GM12878 (cell line): ENCODE data around the gene RAD51B. TPM values are rescaled to one million over a fixed set of nuclear protein-coding genes. Genes with fewer than 3 reads are reported as not detected.

Experiments
- ATAC-seq: fragments of 200-7000 bp; cut with Tn5 transposase; 3 replicates; pipeline ENCODE4 v1.9.1; 2020; ENCODE audit warnings: mild to moderate bottlenecking, moderate library complexity
- BruUV-seq: library from RNA; stranded (reverse); fragments of 400-500 nt; replicated peaks from 2 replicates; lab custom pipeline; 2021; lab: Mats Ljungman, UMichigan
- CTCF ChIA-PET: fragments of 300-600 bp; sonication (Branson Sonifier 250); formaldehyde crosslinking; extraction: SDS; loops from one replicate; lab custom pipeline; 2021; ENCODE audit warnings: inconsistent platforms; lab: Yijun Ruan, JAX
- POLR2A ChIA-PET: fragments of 350-600 bp; formaldehyde crosslinking; extraction: SDS; loops from one replicate; lab custom pipeline; 2021; ENCODE audit warnings: inconsistent platforms; lab: Charles Lee
- RAD21 ChIA-PET: fragments of 300-600 bp; sonication (Branson Sonifier 250); formaldehyde crosslinking; loops from one replicate; lab custom pipeline; 2023; ENCODE audit warnings: antibody characterized with exemption; ENCODE audit not compliant: unreplicated experiment; lab: Charles Lee
- SMC1A ChIA-PET: fragments of 300-600 bp; sonication (Branson Sonifier 250); formaldehyde crosslinking; loops from one replicate; lab custom pipeline; 2023; ENCODE audit not compliant: unreplicated experiment, uncharacterized antibody; lab: Charles Lee
- DNase-seq: peaks from one replicate; pipeline ENCODE4 v3.0.0-alpha.2; 2011; ENCODE audit warnings: low read depth, low spot score
- FAIRE-seq: peaks from 3 replicates; lab custom pipeline; 2011; peaks lifted over from hg19 to GRCh38; lab: Jason Lieb, UNC
- H2AFZ ChIP-seq: 2 replicates; pipeline ENCODE4 v1.6.0; 2011; ENCODE audit warnings: low read depth, low read length, control low read depth; ENCODE audit not compliant: control insufficient read depth
- H3K27ac ChIP-seq: 2 replicates; pipeline ENCODE4 v1.5.1; 2011; ENCODE audit warnings: control low read depth; ENCODE audit not compliant: control insufficient read depth, insufficient read depth
- H3K27me3 ChIP-seq, 2 experiments: replicated peaks in 1 of 2; 2 replicates each; pipeline versions ENCODE4 v1.6.0 to v1.6.1; 2011; ENCODE audit warnings: low read length in 1 of 2; ENCODE audit not compliant: control insufficient read depth in 2 of 2, insufficient read depth in 2 of 2
- H3K36me3 ChIP-seq, 2 experiments: 2 replicates each; pipeline ENCODE4 v1.5.1; 2011; ENCODE audit warnings: low read length in 1 of 2; ENCODE audit not compliant: control insufficient read depth in 2 of 2, insufficient read depth in 2 of 2
- H3K4me1 ChIP-seq: 2 replicates; pipeline ENCODE4 v1.6.1; 2011; ENCODE audit warnings: mild to moderate bottlenecking, low read length, moderate library complexity, mixed read lengths; ENCODE audit not compliant: control insufficient read depth, insufficient read depth
- H3K4me2 ChIP-seq: 2 replicates; pipeline ENCODE4 v1.6.0; 2011; ENCODE audit warnings: control low read depth; ENCODE audit not compliant: control insufficient read depth, insufficient read depth
- H3K4me3 ChIP-seq: fragments of 200-600 bp; sonication (generic); 2 replicates; pipeline ENCODE4 v1.5.1; 2016
- H3K79me2 ChIP-seq: 2 replicates; pipeline ENCODE4 v1.6.0; 2011; ENCODE audit warnings: low read length; ENCODE audit not compliant: control insufficient read depth, insufficient read depth
- H3K9ac ChIP-seq: 2 replicates; pipeline ENCODE4 v1.8.0; 2011; ENCODE audit warnings: low read length, control low read depth, mixed read lengths; ENCODE audit not compliant: control insufficient read depth, insufficient read depth
- H3K9me3 ChIP-seq: replicated peaks from 3 replicates; pipeline ENCODE4 v1.5.1; 2011; ENCODE audit warnings: mild to moderate bottlenecking, low read length; ENCODE audit not compliant: control insufficient read depth, insufficient read depth
- H4K20me1 ChIP-seq: 2 replicates; pipeline ENCODE4 v1.6.0; 2011; ENCODE audit not compliant: control insufficient read depth, insufficient read depth
- DPF2 ChIP-seq: fragments of 450-650 bp; IDR thresholded peaks from 2 replicates; pipeline ENCODE4 v1.6.1; 2017; ENCODE audit warnings: mild to moderate bottlenecking
- ESRRA ChIP-seq: IDR thresholded peaks from 2 replicates; pipeline ENCODE4 v1.6.1; 2012; ENCODE audit warnings: mild to moderate bottlenecking, low read length, improper control_type of control experiment
- TCF7 ChIP-seq: IDR thresholded peaks from 2 replicates; pipeline ENCODE4 v1.6.1; 2014; ENCODE audit warnings: antibody characterized with exemption, borderline replicate concordance
- WGBS: methylation state at CpG from one replicate; pipeline ENCODE4 v1.1.6; 2016; ENCODE audit warnings: low lambda C conversion rate; ENCODE audit not compliant: insufficient replicate concordance, insufficient coverage; ENCODE audit errors: missing lambda C conversion rate; 5-methylcytosine and 5-hydroxymethylcytosine counted together
- in situ Hi-C: fragments of 300-500 bp; cut with MboI; formaldehyde crosslinking; loops from 9 replicates; pipeline ENCODE4 v1.14.3; 2018; ENCODE audit warnings: mixed read lengths
- intact Hi-C: fragments of 100-400 bp; cut with micrococcal nuclease; formaldehyde crosslinking; loops from one replicate; pipeline ENCODE4 v1.14.2; 2022; ENCODE audit not compliant: unreplicated experiment
- polyA plus RNA-seq, 11 experiments: library from polyadenylated mRNA; depleted of rRNA in 4 of 11; unstranded in 6 of 11; stranded (reverse) in 5 of 11; fragments of >200 nt; fragmentation: Nextera tagmentation in 4 of 11; fragmentation: Illumina TruSeq in 1 of 11; extraction: Ambion mirVana in 4 of 11; extraction: Trizol in 1 of 11; gene quantifications; 1 replicate in 1 of 11; 2 replicates in 10 of 11; pipeline versions ENCODE4 v1.2.1 to v1.2.3, GENCODE V29; 2011 to 2016; ENCODE audit warnings: inconsistent platforms in 2 of 11, missing spikeins in 2 of 11, low read depth in 1 of 11
- total RNA-seq, 4 experiments: library from RNA; depleted of rRNA in 3 of 4; stranded (reverse); fragments of >200 nt in 3 of 4; fragmentation: Illumina TruSeq in 1 of 4; extraction: Trizol in 1 of 4; gene quantifications; 2 replicates each; pipeline versions ENCODE4 v1.2.1 to v1.2.3, GENCODE V29; 2013 to 2021
- TF ChIP-seq, protein P1 (sequence below): IDR thresholded peaks from 2 replicates; pipeline ENCODE4 v1.6.1; 2011; ENCODE audit warnings: low read depth, low read length, improper control_type of control experiment, borderline replicate concordance

Gene RAD51B
- total and polyA plus RNA-seq, 10 of the 15 experiments (the other 5 are each of a cell fraction or from before 2014, with no cell fraction given): 9.8 to 26.8 (median 21.3) TPM

DNA sequence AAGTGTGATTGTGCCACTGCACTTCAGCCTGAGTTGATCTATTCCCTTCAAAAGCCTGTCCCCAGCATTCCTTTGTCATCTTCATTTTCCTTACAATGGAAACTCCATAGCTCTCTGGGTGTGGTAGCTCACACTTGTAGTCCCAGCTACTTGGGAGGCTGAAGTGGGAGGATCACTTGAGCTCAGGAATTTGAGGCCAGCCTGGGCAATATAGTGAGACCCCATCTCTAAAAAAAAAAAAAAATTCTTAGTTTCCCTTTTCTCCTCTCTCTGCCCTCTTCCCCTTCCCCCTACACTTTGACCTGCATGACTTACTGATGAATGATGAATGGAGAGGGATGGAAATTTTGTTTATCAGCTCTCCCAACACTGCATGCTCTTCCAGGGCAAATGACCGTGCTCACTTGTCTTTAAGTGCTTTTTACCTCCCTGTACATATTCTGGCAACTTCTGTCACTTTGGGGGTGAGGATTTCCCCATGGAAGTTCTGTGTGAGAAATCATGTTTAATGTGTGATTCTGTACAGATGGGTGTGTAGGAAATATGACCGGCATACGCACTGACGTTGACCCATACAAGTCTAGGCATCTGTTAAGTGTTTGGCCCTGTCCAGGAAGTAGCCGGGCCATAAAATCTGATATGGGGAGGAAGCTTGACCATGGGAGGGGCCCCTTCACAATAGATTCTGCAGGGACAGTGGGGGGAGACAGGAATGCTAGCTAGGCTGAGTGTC lies 907.9 kb downstream of the RAD51B start:
- no peak overlapping the region for H3K27ac ChIP-seq
- H3K36me3 ChIP-seq: no peaks in the 10 kb centered on the region
- ChIA-PET RAD21 (interaction anchor here (0.7 to 1.9 kb wide), 3 partner anchors 61 to 786 kb away, joined by 3 to 5 read pairs (median 3); no protein-coding TSS in a partner anchor), CTCF (interaction anchor here (0.7 kb wide), 1 partner anchor 9 kb away, joined by 4 read pairs; no protein-coding TSS in a partner anchor), SMC1A (interaction anchor here (0.6 to 5.3 kb wide), 8 partner anchors 8 to 392 kb away, joined by 3 to 26 read pairs (median 4); no protein-coding TSS in a partner anchor), POLR2A (interaction anchor here (0.7 to 1.2 kb wide), 3 partner anchors 8 to 265 kb away, joined by 3 to 4 read pairs (median 3); no protein-coding TSS in a partner anchor)
- 81% methylated on average over 5 of the region's 5 CpGs for WGBS
- H3K79me2 ChIP-seq: no peaks in the 10 kb centered on the region
- DNase-seq (no peak), ATAC-seq (no peak), FAIRE-seq (no peak)
- H4K20me1 ChIP-seq: no peaks in the 10 kb centered on the region
- BruUV-seq: no TSS peak
- TF ChIP-seq TCF7 (no peak), ESRRA (no peak), DPF2 (no peak)
- TF ChIP-seq, protein P1, sequence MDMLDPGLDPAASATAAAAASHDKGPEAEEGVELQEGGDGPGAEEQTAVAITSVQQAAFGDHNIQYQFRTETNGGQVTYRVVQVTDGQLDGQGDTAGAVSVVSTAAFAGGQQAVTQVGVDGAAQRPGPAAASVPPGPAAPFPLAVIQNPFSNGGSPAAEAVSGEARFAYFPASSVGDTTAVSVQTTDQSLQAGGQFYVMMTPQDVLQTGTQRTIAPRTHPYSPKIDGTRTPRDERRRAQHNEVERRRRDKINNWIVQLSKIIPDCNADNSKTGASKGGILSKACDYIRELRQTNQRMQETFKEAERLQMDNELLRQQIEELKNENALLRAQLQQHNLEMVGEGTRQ: no peak
- H3K27me3 ChIP-seq: no peaks in the 10 kb centered on the region
- H3K4me3 ChIP-seq: no peak overlapping the region
- no peak overlapping the region for H2AFZ ChIP-seq
- no peaks in the 10 kb centered on the region; the same call in 1 of the 3 replicates for H3K9me3 ChIP-seq
- H3K4me2 ChIP-seq: no peak overlapping the region
- no peak overlapping the region for H3K9ac ChIP-seq
- no peaks in the 10 kb centered on the region for H3K4me1 ChIP-seq
- in situ Hi-C loops: no loop called here
- intact Hi-C loops: no loop called here
